ENCODE results near the gene CD81.

CD81 gene

GRCh38 chr11:2398664-2399355 lies 21.7 kb downstream of the CD81 start:
- Histone ChIP-seq H3K4me3 (ENCODE audit: insufficient read depth, low read length, poor library complexity, severe bottlenecking) (no peak overlapping the region), H3K9ac (ENCODE audit: low read length) (peak overlapping the region; percentile 83), H3K27ac (ENCODE audit: low read depth, low read length) (peak overlapping the region; percentile 77), H4K20me1 (ENCODE audit: low read depth, low read length) (no peaks in the 10 kb centered on the region), H3K27me3 (ENCODE audit: low read length) (no peaks in the 10 kb centered on the region), H3F3A (ENCODE audit: insufficient read depth) (peaks cover 26% of the 10 kb centered on the region), H2AFZ (ENCODE audit: low read depth, low read length, severe bottlenecking) (no peak overlapping the region), H3K9me3 (ENCODE audit: insufficient read depth, low read length) (no peaks in the 10 kb centered on the region), H3K79me2 (ENCODE audit: insufficient read depth, low read length) (peaks cover 11% of the 10 kb centered on the region), H3K9me2 (replicated peaks; ENCODE audit: insufficient read depth, low read length) (no peaks in the 10 kb centered on the region), H3K4me2 (ENCODE audit: low read depth, low read length, poor library complexity, severe bottlenecking) (peak overlapping the region; percentile 69), H3K36me3 (ENCODE audit: low read length) (no peaks in the 10 kb centered on the region)
- TF ChIP-seq CTCF (IDR thresholded peaks at IDR 0.05; ENCODE audit: insufficient read depth, low read length, poor library complexity, severe bottlenecking) (peak; percentile 70), EZH2phosphoT487 (conservative IDR thresholded peaks at IDR 0.05; ENCODE audit: low read length) (no peak)

- Histone ChIP-seq H3K79me2 (ENCODE audit: insufficient read depth, low read length) (peaks cover 11% of the 10 kb centered on the region), H3K27me3 (ENCODE audit: low read length) (no peaks in the 10 kb centered on the region), H3K9ac (ENCODE audit: low read length) (peak overlapping the region; percentile 83), H3F3A (ENCODE audit: insufficient read depth) (peaks cover 23% of the 10 kb centered on the region), H3K9me3 (ENCODE audit: insufficient read depth, low read length) (no peaks in the 10 kb centered on the region), H3K9me2 (replicated peaks; ENCODE audit: insufficient read depth, low read length) (no peaks in the 10 kb centered on the region), H4K20me1 (ENCODE audit: low read depth, low read length) (no peaks in the 10 kb centered on the region), H3K4me2 (ENCODE audit: low read depth, low read length, poor library complexity, severe bottlenecking) (peak overlapping the region; percentile 69), H3K36me3 (ENCODE audit: low read length) (no peaks in the 10 kb centered on the region), H3K4me3 (ENCODE audit: insufficient read depth, low read length, poor library complexity, severe bottlenecking) (peak overlapping the region; percentile 69), H2AFZ (ENCODE audit: low read depth, low read length, severe bottlenecking) (no peak overlapping the region), H3K27ac (ENCODE audit: low read depth, low read length) (peak overlapping the region; percentile 77)
- TF ChIP-seq EZH2phosphoT487 (conservative IDR thresholded peaks at IDR 0.05; ENCODE audit: low read length), result no peak
- TF ChIP-seq CTCF (IDR thresholded peaks at IDR 0.05; ENCODE audit: insufficient read depth, low read length, poor library complexity, severe bottlenecking), result no peak
These were observed 22.5 kb downstream of the CD81 start for GRCh38 chr11:2399488-2400068.

- Histone ChIP-seq H3K4me3 (ENCODE audit: insufficient read depth, low read length, poor library complexity, severe bottlenecking) (peak within 1 kb of the TSS; percentile 94), H3K27me3 (ENCODE audit: low read length) (no peaks in the 10 kb centered on the region), H3K36me3 (ENCODE audit: low read length) (no peaks in the 10 kb centered on the region), H3K79me2 (ENCODE audit: insufficient read depth, low read length) (peaks cover 11% of the 10 kb centered on the region), H3K27ac (ENCODE audit: low read depth, low read length) (peak within 1 kb of the TSS; percentile 77), H3K4me2 (ENCODE audit: low read depth, low read length, poor library complexity, severe bottlenecking) (peak within 1 kb of the TSS; percentile 90), H3K9me3 (ENCODE audit: insufficient read depth, low read length) (no peaks in the 10 kb centered on the region), H2AFZ (ENCODE audit: low read depth, low read length, severe bottlenecking) (peak within 1 kb of the TSS; percentile 63), H3F3A (ENCODE audit: insufficient read depth) (peaks cover 23% of the 10 kb centered on the region), H4K20me1 (ENCODE audit: low read depth, low read length) (no peaks in the 10 kb centered on the region), H3K9me2 (replicated peaks; ENCODE audit: insufficient read depth, low read length) (no peaks in the 10 kb centered on the region), H3K9ac (ENCODE audit: low read length) (peak within 1 kb of the TSS; percentile 90)
- TF ChIP-seq EZH2phosphoT487 (conservative IDR thresholded peaks at IDR 0.05; ENCODE audit: low read length), result no peak
- peak; percentile 99 for TF ChIP-seq CTCF (IDR thresholded peaks at IDR 0.05; ENCODE audit: insufficient read depth, low read length, poor library complexity, severe bottlenecking)
These were observed 23.1 kb downstream of the CD81 start, which contains the start of gene TSSC4 for GRCh38 chr11:2400069-2400761. Gene TSSC4, plus strand, starts transcription at chr11:2400750. Its CDS starts 1,884 bp downstream, at chr11:2402634.

All from SU-DHL-6 (cell line).